ENCODE measurements around the gene MAFG. TPM values are rescaled to one million over a fixed set of nuclear protein-coding genes. Genes with fewer than 3 reads are reported as not detected.

MAFG gene
- total RNA-seq, 1 experiment from 2014 or later: 29.8 TPM

- no peaks in the 10 kb centered on the region; the same call in 1 of the 2 replicates for H3K27me3 Mint-ChIP-seq (ENCODE audit: low read depth)
- DNase-seq (ENCODE audit: low spot score) (no peak), ATAC-seq (no peak)
- ChIA-PET POLR2A (no interaction called here), CTCF (no interaction called here)
- no peak overlapping the region for H3K4me3 Mint-ChIP-seq
- no peaks in the 10 kb centered on the region for H3K9me3 Mint-ChIP-seq
- peaks cover under 1% of the 10 kb centered on the region; the same call in 1 of the 2 replicates for H3K4me1 Mint-ChIP-seq
- TF ChIP-seq E2F1 (CRISPR knock-in tag; IDR thresholded peaks at IDR 0.05) (no peak), ZNF671 (CRISPR knock-in tag; IDR thresholded peaks at IDR 0.05) (no peak)
- H3K36me3 Mint-ChIP-seq: peaks cover 26% of the 10 kb centered on the region
- no peak overlapping the region for H3K27ac Mint-ChIP-seq
These were observed 32.1 kb downstream of the MAFG start for GRCh38 chr17:81895400-81895799.

GRCh38 chr17:81891303-81891552 lies 36.3 kb downstream of the MAFG start:
- peak overlapping the region; percentile 99 for H3K27ac Mint-ChIP-seq
- POLR2A ChIA-PET: interaction anchor here (0.9 to 1.3 kb wide), 2 partner anchors 11 to 21 kb away, joined by 6 read pairs; partner anchors contain the start of genes ARHGDIA and NPB
- no peaks in the 10 kb centered on the region for H3K27me3 Mint-ChIP-seq (ENCODE audit: low read depth)
- TF ChIP-seq ZSCAN18 (CRISPR knock-in tag; IDR thresholded peaks at IDR 0.05) (no peak), FOXP4 (CRISPR knock-in tag; IDR thresholded peaks at IDR 0.05) (no peak), ZNF416 (CRISPR knock-in tag; IDR thresholded peaks at IDR 0.05) (no peak), AR (CRISPR knock-in tag; IDR thresholded peaks at IDR 0.05) (no peak), USF1 (CRISPR knock-in tag; IDR thresholded peaks at IDR 0.05) (no peak), STAT6 (CRISPR knock-in tag; conservative IDR thresholded peaks at IDR 0.05; ENCODE audit: low read depth) (no peak), ZMAT4 (CRISPR knock-in tag; IDR thresholded peaks at IDR 0.05) (no peak), TCF7 (CRISPR knock-in tag; IDR thresholded peaks at IDR 0.05; ENCODE audit: low read depth) (no peak), ZNF396 (CRISPR knock-in tag; IDR thresholded peaks at IDR 0.05; ENCODE audit: borderline replicate concordance) (no peak), ATF6 (CRISPR knock-in tag; IDR thresholded peaks at IDR 0.05) (no peak), ESRRA (CRISPR knock-in tag; IDR thresholded peaks at IDR 0.05; ENCODE audit: borderline replicate concordance) (no peak), CREM (CRISPR knock-in tag; IDR thresholded peaks at IDR 0.05) (no peak), ZNF121 (CRISPR knock-in tag; IDR thresholded peaks at IDR 0.05) (no peak)
- CTCF ChIA-PET: interaction anchor here (1.8 kb wide), 1 partner anchor 21 kb away, joined by 16 read pairs; no protein-coding TSS in a partner anchor
- peaks cover 11% of the 10 kb centered on the region for H3K4me1 Mint-ChIP-seq
- DNase-seq (ENCODE audit: low spot score): no peak
- no peak for ATAC-seq
- H3K4me3 Mint-ChIP-seq: peak overlapping the region; percentile 88
- no peaks in the 10 kb centered on the region for H3K9me3 Mint-ChIP-seq
- H3K36me3 Mint-ChIP-seq: peaks cover 40% of the 10 kb centered on the region

Data from WTC11 (cell line).